ENCODE measurements around the gene BPIFB3.

The BPIFB3 gene

GRCh38 chr20:33051333-33051732 lies 2.4 kb upstream of the BPIFB3 start:
- DNase-seq (ENCODE audit: low read depth) = no peak
- H3K4me3 ChIP-seq (ENCODE audit: low read depth, low read length) = no peak overlapping the region
- in situ Hi-C loops (cut with HindIII; ENCODE audit: low sequenced_read_pairs) = no loop called here
- no peak for TF ChIP-seq CTCF (IDR thresholded peaks at IDR 0.05; ENCODE audit: low read depth, low read length, missing control alignments)

- H3K4me3 ChIP-seq (ENCODE audit: low read depth, low read length) = no peak overlapping the region
- TF ChIP-seq CTCF (IDR thresholded peaks at IDR 0.05; ENCODE audit: low read depth, low read length, missing control alignments) = no peak
- in situ Hi-C loops (cut with HindIII; ENCODE audit: low sequenced_read_pairs) = no loop called here
Measured at GRCh38 chr20:33054381-33054780, 678 bp downstream of the BPIFB3 start.

GRCh38 chr20:33054791-33055190 lies 1.1 kb downstream of the BPIFB3 start:
- no peak overlapping the region for H3K4me3 ChIP-seq (ENCODE audit: low read depth, low read length)
- no peak for TF ChIP-seq CTCF (IDR thresholded peaks at IDR 0.05; ENCODE audit: low read depth, low read length, missing control alignments)
- no peak for DNase-seq (ENCODE audit: low read depth)
- in situ Hi-C loops (cut with HindIII; ENCODE audit: low sequenced_read_pairs) = no loop called here

More at GRCh38 chr20:33054381-33054780, 678 bp downstream of the BPIFB3 start:
- DNase-seq (ENCODE audit: low read depth) = no peak

- TF ChIP-seq CTCF (IDR thresholded peaks at IDR 0.05; ENCODE audit: low read depth, low read length, missing control alignments) = no peak
- H3K4me3 ChIP-seq (ENCODE audit: low read depth, low read length) = no peak overlapping the region
- DNase-seq (ENCODE audit: low read depth) = no peak
- in situ Hi-C loops (cut with HindIII; ENCODE audit: low sequenced_read_pairs) = no loop called here
Measured at GRCh38 chr20:33059136-33059535, 5.4 kb downstream of the BPIFB3 start.

GRCh38 chr20:33059741-33060390 lies 6.2 kb downstream of the BPIFB3 start:
- TF ChIP-seq CTCF (IDR thresholded peaks at IDR 0.05; ENCODE audit: low read depth, low read length, missing control alignments) = no peak
- no peak for DNase-seq (ENCODE audit: low read depth)
- no peak overlapping the region for H3K4me3 ChIP-seq (ENCODE audit: low read depth, low read length)
- in situ Hi-C loops (cut with HindIII; ENCODE audit: low sequenced_read_pairs) = no loop called here

- in situ Hi-C loops (cut with HindIII; ENCODE audit: low sequenced_read_pairs) = no loop called here
- H3K4me3 ChIP-seq (ENCODE audit: low read depth, low read length) = no peak overlapping the region
- no peak for DNase-seq (ENCODE audit: low read depth)
- TF ChIP-seq CTCF (IDR thresholded peaks at IDR 0.05; ENCODE audit: low read depth, low read length, missing control alignments) = no peak
Measured at GRCh38 chr20:33061658-33062028, 7.9 kb downstream of the BPIFB3 start.
